AG09319 (cell line): ENCODE results near the gene ABCD1.

Experiments used
- DNase-seq: peaks from one replicate; pipeline ENCODE4 v3.0.0-alpha.2; 2010; ENCODE audit warnings: low read depth; ENCODE audit errors: extremely low read depth
- CTCF ChIP-seq: IDR thresholded peaks from 2 replicates; pipeline ENCODE4 v1.5.1; 2011; ENCODE audit warnings: low read depth, mild to moderate bottlenecking, inconsistent platforms, low read length, moderate library complexity

ABCD1 gene

GRCh38 chrX:153717445-153717844 is 7.2 kb upstream of the ABCD1 start:
- TF ChIP-seq CTCF, result no peak
- no peak for DNase-seq

- TF ChIP-seq CTCF, result no peak
- DNase-seq, result no peak
Measured at GRCh38 chrX:153719238-153719637, 5.4 kb upstream of the ABCD1 start.

- no peak for TF ChIP-seq CTCF
- no peak for DNase-seq
Measured at GRCh38 chrX:153719701-153720100, 5.0 kb upstream of the ABCD1 start.

- TF ChIP-seq CTCF, result no peak
- DNase-seq, result no peak
Measured at GRCh38 chrX:153722704-153723350, 1.8 kb upstream of the ABCD1 start.

- TF ChIP-seq CTCF, result peak; percentile 39
- no peak for DNase-seq
Measured at GRCh38 chrX:153723351-153724251, 1.1 kb upstream of the ABCD1 start.

GRCh38 chrX:153725039-153725831 is 579 bp downstream of the ABCD1 start:
- TF ChIP-seq CTCF, result no peak
- DNase-seq, result no peak

GRCh38 chrX:153725832-153726285 is 1.2 kb downstream of the ABCD1 start:
- DNase-seq, result no peak
- TF ChIP-seq CTCF, result no peak
